ENCODE data around the gene NOL11. TPM values are rescaled to one million over a fixed set of nuclear protein-coding genes. Genes with fewer than 3 reads are reported as not detected.
"Not testable (repeated sequence)": the region's sequence is repeated elsewhere in the genome, so short reads cannot be mapped to it uniquely, and the experiment has no call there.

Gene NOL11
- total RNA-seq, 2 experiments from 2014 or later = 79.3 to 79.7 TPM

GRCh38 chr17:67708378-67708777 lies 9.4 kb upstream of the NOL11 start:
- peaks cover 3% of the 10 kb centered on the region for H3K27me3 Mint-ChIP-seq
- ATAC-seq = no peak
- POLR2A ChIA-PET = no interaction called here
- no peak overlapping the region for H3K27ac Mint-ChIP-seq
- no peak for DNase-seq
- no peaks in the 10 kb centered on the region for H3K36me3 Mint-ChIP-seq (ENCODE audit: low read depth)
- intact Hi-C loops (cut with DNase I, micrococcal nuclease) = no loop called here
- H3K4me3 Mint-ChIP-seq = no peak overlapping the region
- no peaks in the 10 kb centered on the region for H3K4me1 Mint-ChIP-seq
- CTCF ChIA-PET = interaction anchor here (1.5 kb wide), 1 partner anchor 9 kb away, joined by 5 read pairs; the partner anchor contains the start of gene NOL11
- H3K9me3 Mint-ChIP-seq (ENCODE audit: low read depth) = no peaks in the 10 kb centered on the region

DNA sequence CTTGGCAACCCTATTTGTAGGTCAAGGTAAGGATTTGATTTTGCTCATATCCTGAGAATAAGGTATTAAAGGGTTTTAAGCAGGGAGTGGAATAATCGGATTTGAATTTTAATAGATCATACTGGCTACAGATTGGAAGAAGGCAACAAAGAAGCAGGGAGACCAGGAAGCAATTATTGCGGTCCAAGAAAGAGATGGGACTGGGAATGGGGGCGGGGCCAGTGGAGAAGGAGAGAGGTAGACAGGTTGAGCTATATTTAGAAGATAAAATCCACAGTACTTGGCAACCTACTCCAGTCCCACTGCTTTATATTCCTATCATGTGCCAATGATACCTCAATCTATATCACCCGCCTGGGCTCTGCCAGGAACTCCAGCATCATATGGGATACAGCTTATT lies 5.8 kb upstream of the NOL11 start:
- H3K4me3 Mint-ChIP-seq = no peak overlapping the region
- H3K4me1 Mint-ChIP-seq = peaks cover 5% of the 10 kb centered on the region
- no peak for ATAC-seq
- CTCF ChIA-PET = interaction anchor here (1.0 kb wide), 1 partner anchor 22 kb away, joined by 3 read pairs; no protein-coding TSS in a partner anchor
- no peak overlapping the region for H3K27ac Mint-ChIP-seq
- intact Hi-C loops (cut with DNase I, micrococcal nuclease) = loop anchor here in 1 of 2 experiments (10.0 kb wide), 1 partner anchor 323 kb away; the partner anchor contains the start of gene KPNA2
- POLR2A ChIA-PET = no interaction called here
- no peaks in the 10 kb centered on the region for H3K36me3 Mint-ChIP-seq (ENCODE audit: low read depth)
- no peaks in the 10 kb centered on the region for H3K9me3 Mint-ChIP-seq (ENCODE audit: low read depth)
- DNase-seq = no peak
- H3K27me3 Mint-ChIP-seq = peaks cover 3% of the 10 kb centered on the region

DNA sequence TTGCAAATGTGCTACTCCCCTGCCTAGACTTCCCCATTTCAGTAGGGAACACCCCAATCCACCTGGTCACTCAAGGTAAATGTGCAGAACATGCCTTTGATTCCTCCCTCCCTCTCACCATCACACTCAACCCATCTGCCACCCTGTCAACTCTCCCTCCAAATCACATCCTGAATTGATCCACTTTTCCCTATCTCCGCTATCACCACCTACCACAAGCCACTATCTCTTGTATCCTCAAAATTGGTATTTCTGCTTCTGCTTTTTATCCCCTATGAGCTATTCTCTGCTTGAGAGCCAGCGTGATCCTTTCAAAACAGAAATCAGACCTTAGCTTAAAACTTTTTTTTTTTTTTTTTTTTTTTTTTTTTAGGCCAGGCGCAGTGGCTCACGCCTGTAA lies 5.4 kb upstream of the NOL11 start:
- POLR2A ChIA-PET = no interaction called here
- intact Hi-C loops (cut with DNase I, micrococcal nuclease) = loop anchor here in 1 of 2 experiments (10.0 kb wide), 1 partner anchor 322 kb away; the partner anchor contains the start of gene KPNA2
- Mint-ChIP-seq H3K36me3 (ENCODE audit: low read depth) (no peaks in the 10 kb centered on the region), H3K27ac (no peak overlapping the region), H3K4me3 (no peak overlapping the region), H3K9me3 (ENCODE audit: low read depth) (no peaks in the 10 kb centered on the region), H3K27me3 (peaks cover 3% of the 10 kb centered on the region), H3K4me1 (peaks cover 8% of the 10 kb centered on the region)
- DNase-seq = no peak
- CTCF ChIA-PET = interaction anchor here (0.6 to 1.0 kb wide), 2 partner anchors 25 to 61 kb away, joined by 3 read pairs; no protein-coding TSS in a partner anchor
- no peak for ATAC-seq

DNA sequence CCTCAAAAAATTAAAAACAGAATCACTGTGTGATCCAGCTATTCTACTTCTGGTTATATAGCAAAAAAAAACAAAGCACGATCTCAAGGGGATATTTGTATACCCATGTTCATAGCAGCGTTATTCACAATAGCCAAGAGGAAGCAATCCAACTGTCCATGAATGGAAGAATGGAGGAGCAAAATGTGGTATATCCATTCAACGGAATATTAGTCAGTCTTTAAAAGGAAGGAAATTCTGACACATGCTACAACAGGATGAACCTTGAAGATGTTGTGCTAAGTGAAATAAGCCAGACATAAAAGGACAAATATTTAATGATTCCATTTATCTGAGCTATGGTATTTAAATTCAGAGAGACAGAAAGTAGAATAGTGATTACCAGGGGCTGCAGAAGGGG lies 4.6 kb upstream of the NOL11 start:
- ChIA-PET CTCF (interaction anchor here (0.6 to 1.2 kb wide), 4 partner anchors 15 to 69 kb away, joined by 3 to 4 read pairs (median 4); no protein-coding TSS in a partner anchor), POLR2A (no interaction called here)
- Mint-ChIP-seq H3K27me3 (peaks cover 3% of the 10 kb centered on the region), H3K4me3 (no peak overlapping the region), H3K9me3 (ENCODE audit: low read depth) (no peaks in the 10 kb centered on the region), H3K36me3 (ENCODE audit: low read depth) (peaks cover 4% of the 10 kb centered on the region), H3K4me1 (peaks cover 8% of the 10 kb centered on the region), H3K27ac (no peak overlapping the region)
- no peak for ATAC-seq
- no peak for DNase-seq
- intact Hi-C loops (cut with DNase I, micrococcal nuclease) = loop anchor here in 1 of 2 experiments (10.0 kb wide), 1 partner anchor 322 kb away; the partner anchor contains the start of gene KPNA2

DNA sequence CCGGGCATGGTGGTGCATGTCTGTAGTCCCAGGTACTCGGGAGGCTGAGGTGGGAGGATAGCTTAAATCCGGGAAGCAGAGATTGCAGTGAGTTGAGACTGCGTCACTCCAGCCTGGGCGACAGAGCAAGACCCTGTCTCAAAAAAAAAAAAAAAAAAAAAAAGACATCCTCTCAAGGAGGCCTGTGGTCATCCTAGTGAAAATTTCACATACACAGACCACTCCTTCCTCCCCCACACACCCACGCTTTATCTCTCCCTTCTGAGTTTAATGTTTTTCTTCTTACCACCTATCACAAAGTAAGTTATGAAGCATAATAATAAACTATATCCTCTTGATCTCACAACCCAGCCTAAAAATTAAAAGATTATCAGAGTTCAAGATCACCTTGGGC lies 1.3 kb upstream of the NOL11 start:
- H3K4me1 Mint-ChIP-seq = peaks cover 19% of the 10 kb centered on the region
- H3K27me3 Mint-ChIP-seq = peaks cover 3% of the 10 kb centered on the region
- ATAC-seq (no peak), DNase-seq (no peak)
- CTCF ChIA-PET = interaction anchor here (1.6 to 1.7 kb wide), 2 partner anchors 343 to 354 kb away, joined by 4 to 6 read pairs; no protein-coding TSS in a partner anchor
- peak overlapping the region; percentile 98 for H3K27ac Mint-ChIP-seq
- peak overlapping the region; percentile 88 for H3K4me3 Mint-ChIP-seq
- H3K36me3 Mint-ChIP-seq (ENCODE audit: low read depth) = peaks cover 18% of the 10 kb centered on the region
- no peaks in the 10 kb centered on the region for H3K9me3 Mint-ChIP-seq (ENCODE audit: low read depth)
- POLR2A ChIA-PET = no interaction called here
- intact Hi-C loops (cut with DNase I, micrococcal nuclease) = loop anchor here (2.0 to 10.0 kb wide), 6 partner anchors 111 to 796 kb away; partner anchors contain the start of genes BPTF (in 1 of the 2), HELZ (in 1 of the 2), KPNA2 (in 1 of the 2) and PRKAR1A (in 1 of the 2)

DNA sequence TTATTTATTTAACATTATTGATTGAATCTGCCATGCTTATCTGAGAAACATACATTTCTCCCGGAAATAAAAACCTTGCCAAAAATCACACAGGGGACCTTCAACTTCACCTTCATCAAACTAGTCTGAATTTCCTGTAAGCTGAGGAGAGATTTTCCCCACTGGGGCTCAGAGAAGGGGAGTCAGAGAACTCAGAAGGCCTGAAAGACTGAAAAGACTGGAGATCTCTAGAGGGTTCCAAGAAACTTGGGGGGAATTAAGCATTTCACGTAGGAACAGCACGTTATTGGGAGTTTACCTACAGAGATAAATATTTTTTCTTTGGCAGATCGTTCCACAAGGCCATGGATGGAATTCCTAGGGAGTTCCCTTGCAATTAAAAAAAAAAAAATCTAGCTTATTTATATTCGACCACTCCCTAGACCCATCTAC lies 528 bp upstream of the NOL11 start:
- POLR2A ChIA-PET = interaction anchor here (0.5 kb wide), 1 partner anchor 227 kb away, joined by 3 read pairs; no protein-coding TSS in a partner anchor
- Mint-ChIP-seq H3K27ac (peak overlapping the region; percentile 98), H3K27me3 (peaks cover 3% of the 10 kb centered on the region), H3K4me3 (peak overlapping the region; percentile 88), H3K4me1 (peaks cover 19% of the 10 kb centered on the region), H3K9me3 (ENCODE audit: low read depth) (no peaks in the 10 kb centered on the region), H3K36me3 (ENCODE audit: low read depth) (peaks cover 26% of the 10 kb centered on the region)
- CTCF ChIA-PET = interaction anchor here (0.7 to 1.7 kb wide), 9 partner anchors 9 to 359 kb away, joined by 3 to 6 read pairs (median 3); partner anchors contain the start of gene PITPNC1
- ATAC-seq (no peak), DNase-seq (no peak)
- intact Hi-C loops (cut with DNase I, micrococcal nuclease) = loop anchor here (1.0 to 10.0 kb wide), 12 partner anchors 62 to 795 kb away; partner anchors contain the start of genes BPTF (in 2 of the 2), PSMD12 (in 2 of the 2), HELZ (in 1 of the 2) and KPNA2 (in 1 of the 2)

DNA sequence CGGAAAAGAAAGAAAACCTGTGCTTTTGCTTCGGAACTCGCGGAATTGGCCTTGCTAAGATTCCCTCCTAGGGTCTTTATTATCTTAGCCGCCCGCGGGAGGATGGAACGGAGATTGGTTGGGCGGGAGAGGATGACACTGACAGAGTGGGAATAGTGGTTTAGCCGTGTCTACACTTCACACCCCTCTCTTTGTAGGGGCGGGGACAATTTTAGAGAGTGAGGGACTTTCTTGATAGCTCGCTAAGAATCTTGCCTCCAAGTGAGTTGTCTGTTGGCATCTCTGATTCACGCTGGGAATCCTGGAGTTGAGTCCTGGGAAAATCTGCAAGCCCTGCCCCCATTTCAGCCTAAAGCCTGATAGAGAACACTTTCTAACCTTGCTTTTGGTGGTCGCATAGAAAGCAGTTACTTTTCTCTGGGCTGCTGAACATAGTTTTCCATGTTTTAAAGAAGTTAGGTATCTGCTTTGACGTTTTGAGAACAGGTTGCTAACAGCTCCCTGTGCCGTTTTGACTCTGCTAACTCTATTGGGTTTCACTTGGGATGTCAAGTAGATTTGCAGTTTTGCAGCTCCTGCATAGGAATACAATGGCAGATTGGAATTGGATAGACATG lies 697 bp downstream of the NOL11 start:
- Mint-ChIP-seq H3K36me3 (ENCODE audit: low read depth) (peaks cover 28% of the 10 kb centered on the region), H3K9me3 (ENCODE audit: low read depth) (no peaks in the 10 kb centered on the region), H3K4me1 (peaks cover 19% of the 10 kb centered on the region), H3K27me3 (no peaks in the 10 kb centered on the region), H3K4me3 (peak overlapping the region; percentile 88), H3K27ac (peak overlapping the region; percentile 95)
- DNase-seq = peak; percentile 52
- CTCF ChIA-PET = interaction anchor here (0.5 to 1.6 kb wide), 7 partner anchors 10 to 242 kb away, joined by 3 to 6 read pairs (median 3); no protein-coding TSS in a partner anchor
- peak; percentile 25 for ATAC-seq
- intact Hi-C loops (cut with DNase I, micrococcal nuclease) = loop anchor here (5.0 to 10.0 kb wide), 4 partner anchors 109 to 794 kb away; partner anchors contain the start of genes BPTF (in 1 of the 2), KPNA2 (in 1 of the 2) and PRKAR1A (in 1 of the 2)
- POLR2A ChIA-PET = interaction anchor here (0.7 to 0.9 kb wide), 2 partner anchors 30 to 360 kb away, joined by 3 to 14 read pairs; no protein-coding TSS in a partner anchor

- no peak for ATAC-seq
- H3K4me3 Mint-ChIP-seq = no peak overlapping the region
- H3K36me3 Mint-ChIP-seq (ENCODE audit: low read depth) = peaks cover 70% of the 10 kb centered on the region
- no peak for DNase-seq
- POLR2A ChIA-PET = no interaction called here
- H3K27ac Mint-ChIP-seq = peak overlapping the region; percentile 76
- H3K27me3 Mint-ChIP-seq = no peaks in the 10 kb centered on the region
- H3K9me3 Mint-ChIP-seq (ENCODE audit: low read depth) = no peaks in the 10 kb centered on the region
- peaks cover 16% of the 10 kb centered on the region for H3K4me1 Mint-ChIP-seq
- CTCF ChIA-PET = no interaction called here
- intact Hi-C loops (cut with DNase I, micrococcal nuclease) = no loop called here
Observed at GRCh38 chr17:67725373-67725791, 7.6 kb downstream of the NOL11 start.

DNA sequence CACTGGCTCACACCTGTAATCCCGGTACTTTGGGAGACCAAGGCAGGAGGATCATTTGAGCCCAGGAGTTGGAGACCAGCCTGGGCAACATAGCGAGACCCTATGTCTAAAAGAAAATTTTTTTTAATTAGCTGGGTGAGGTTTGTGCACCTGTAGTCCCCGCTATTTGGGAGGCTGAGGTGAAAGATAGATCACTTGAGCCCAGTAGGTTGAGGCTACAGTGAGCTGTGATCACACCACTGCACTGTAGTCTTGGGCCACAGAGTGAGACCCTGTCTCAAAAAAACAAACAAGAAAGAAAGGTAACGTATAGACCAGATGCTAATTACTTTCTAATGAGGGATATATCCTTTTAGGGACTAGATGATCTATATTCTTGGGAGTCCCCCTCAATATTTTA lies 8.1 kb downstream of the NOL11 start:
- H3K27me3 Mint-ChIP-seq = no peaks in the 10 kb centered on the region
- H3K4me1 Mint-ChIP-seq = peaks cover 17% of the 10 kb centered on the region
- H3K27ac Mint-ChIP-seq = peak overlapping the region; percentile 76
- intact Hi-C loops (cut with DNase I, micrococcal nuclease) = no loop called here
- CTCF ChIA-PET = no interaction called here
- DNase-seq (no peak), ATAC-seq (no peak)
- H3K9me3 Mint-ChIP-seq (ENCODE audit: low read depth) = no peaks in the 10 kb centered on the region
- H3K36me3 Mint-ChIP-seq (ENCODE audit: low read depth) = peaks cover 69% of the 10 kb centered on the region
- POLR2A ChIA-PET = no interaction called here
- no peak overlapping the region for H3K4me3 Mint-ChIP-seq

DNA sequence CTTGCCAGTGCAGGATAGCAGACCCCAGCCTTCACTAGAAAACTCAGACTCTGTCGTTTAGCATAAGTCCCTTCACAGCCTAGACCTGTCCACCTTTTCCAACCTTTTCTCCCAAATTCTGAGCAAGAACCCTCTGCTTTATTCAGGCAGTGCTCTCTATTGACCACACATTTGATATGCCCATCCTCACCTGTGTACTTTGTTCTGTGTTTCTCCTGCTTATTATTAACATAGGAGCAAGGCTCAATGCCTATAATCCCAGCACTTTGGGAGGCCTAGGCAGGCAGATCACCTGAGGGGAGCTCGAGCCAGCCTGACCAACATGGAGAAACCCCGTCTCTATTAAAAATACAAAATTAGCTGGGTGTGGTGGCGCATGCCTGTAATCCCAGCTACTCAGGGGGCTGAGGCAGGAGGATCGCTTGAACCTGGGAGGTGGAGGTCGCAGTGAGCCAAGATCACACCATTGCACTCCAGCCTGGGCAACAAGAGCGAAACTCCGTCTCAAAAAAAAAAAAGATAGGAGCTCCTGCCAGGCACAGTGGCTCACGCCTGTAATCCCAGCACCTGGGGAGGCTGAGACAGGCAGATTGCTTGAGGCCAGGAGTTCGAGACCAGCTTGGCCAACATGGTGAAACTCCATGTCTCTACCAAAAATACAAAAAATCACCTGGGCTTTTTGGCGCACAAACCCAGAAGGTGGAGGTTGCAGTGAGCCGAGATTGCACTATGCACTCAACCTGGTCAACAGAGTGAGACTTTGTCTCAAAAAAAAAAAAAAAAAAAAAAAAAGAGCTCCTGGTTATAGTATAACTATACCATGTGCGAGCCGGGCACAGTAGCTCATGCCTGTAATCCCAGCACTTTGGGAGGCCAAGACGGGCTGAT lies 9.7 kb downstream of the NOL11 start:
- H3K36me3 Mint-ChIP-seq (ENCODE audit: low read depth) = peaks cover 66% of the 10 kb centered on the region
- DNase-seq; H3K4me3 Mint-ChIP-seq; H3K27me3 Mint-ChIP-seq; H3K9me3 Mint-ChIP-seq (ENCODE audit: low read depth); intact Hi-C loops (cut with DNase I, micrococcal nuclease); ATAC-seq: not testable (repeated sequence)
- ChIA-PET POLR2A (interaction anchor here (0.6 to 1.1 kb wide), 4 partner anchors 10 to 513 kb away, joined by 3 to 13 read pairs (median 4); no protein-coding TSS in a partner anchor), CTCF (interaction anchor here (0.6 to 1.2 kb wide), 3 partner anchors 14 to 769 kb away, joined by 3 to 4 read pairs (median 3); no protein-coding TSS in a partner anchor)
- peak overlapping the region; percentile 47 for H3K27ac Mint-ChIP-seq
- peaks cover 19% of the 10 kb centered on the region for H3K4me1 Mint-ChIP-seq

DNA sequence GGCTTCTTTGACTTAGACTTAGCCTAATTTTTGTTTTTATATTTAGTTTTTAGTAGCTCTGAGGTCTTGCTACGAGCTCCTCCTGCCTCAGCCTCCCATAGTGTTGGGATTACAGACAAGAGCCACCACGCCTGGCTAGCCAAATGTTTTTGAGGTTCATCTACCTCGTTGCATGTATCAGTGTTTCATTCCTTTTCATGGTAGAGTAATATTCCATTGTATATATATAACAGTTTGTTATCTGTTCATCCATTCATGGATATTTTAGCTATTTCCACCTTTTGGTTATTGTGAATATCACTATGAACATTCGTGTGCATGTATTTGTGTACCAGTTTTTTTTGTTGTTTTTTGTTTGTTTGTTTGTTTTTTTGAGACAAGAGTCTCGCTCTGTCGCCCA lies 12.2 kb downstream of the NOL11 start:
- Mint-ChIP-seq H3K36me3 (ENCODE audit: low read depth) (peaks cover 72% of the 10 kb centered on the region), H3K4me1 (peaks cover 31% of the 10 kb centered on the region), H3K27ac (no peak overlapping the region), H3K4me3 (no peak overlapping the region), H3K9me3 (ENCODE audit: low read depth) (no peaks in the 10 kb centered on the region), H3K27me3 (no peaks in the 10 kb centered on the region)
- ATAC-seq (no peak), DNase-seq (no peak)
- intact Hi-C loops (cut with DNase I, micrococcal nuclease) = no loop called here
- POLR2A ChIA-PET = no interaction called here
- CTCF ChIA-PET = no interaction called here
